Body of pancreas (tissue), 4 donors: ENCODE measurements around the gene ZNF189. TPM values are rescaled to one million over a fixed set of nuclear protein-coding genes. Genes with fewer than 3 reads are reported as not detected.

Experiments
- ATAC-seq: fragments of 150-250 bp; one replicate; pipeline ENCODE4 v1.9.1; 2016
- DNase-seq, 4 donors: peaks; one replicate each; pipeline ENCODE4 v3.0.0-alpha.2; 2019
- H3K27ac ChIP-seq, 4 donors: fragments of 200-600 bp; sonication (generic); 1 replicate in 3 of 4; 2 replicates in 1 of 4; pipeline versions ENCODE4 v1.5.1 to v1.6.1; 2016 to 2019; ENCODE audit warnings: mild to moderate bottlenecking in 1 of 4, mixed read lengths in 1 of 4, moderate library complexity in 1 of 4
- H3K27me3 ChIP-seq, 2 donors: fragments of 200-600 bp; sonication (generic); one replicate each; pipeline ENCODE4 v1.6.0; 2016; ENCODE audit warnings: mild to moderate bottlenecking in 1 of 2
- H3K36me3 ChIP-seq, 2 donors: fragments of 200-600 bp; sonication (generic); replicated peaks in 1 of 2; 2 replicates each; pipeline ENCODE4 v1.5.1; 2016; ENCODE audit warnings: low read depth in 2 of 2; ENCODE audit not compliant: insufficient read depth in 1 of 2
- H3K4me1 ChIP-seq: fragments of 200-600 bp; sonication (generic); one replicate; pipeline ENCODE4 v1.6.0; 2016
- H3K4me3 ChIP-seq, 2 donors: fragments of 200-600 bp; sonication (generic); 1 replicate in 1 of 2; 2 replicates in 1 of 2; pipeline ENCODE4 v1.5.1; 2016 to 2019
- H3K9me3 ChIP-seq, 3 donors: fragments of 200-600 bp; sonication (generic); 1 replicate in 2 of 3; 2 replicates in 1 of 3; pipeline ENCODE4 v1.5.1; 2016
- POLR2A ChIP-seq, 3 donors: fragments of 450-650 bp; IDR thresholded peaks; one replicate each; pipeline ENCODE4 v1.6.1; 2016; ENCODE audit warnings: antibody characterized with exemption in 3 of 3, mild to moderate bottlenecking in 2 of 3
- WGBS, 2 donors: methylation state at CpG; one replicate each; pipeline ENCODE4 v1.1.5; 2017; 5-methylcytosine and 5-hydroxymethylcytosine counted together
- intact Hi-C: fragments of 100-400 bp; cut with DNase I; formaldehyde crosslinking; loops from one replicate; pipeline ENCODE4 v1.15.1; 2023
- small RNA-seq: library from RNA; depleted of rRNA; stranded (forward); fragments of <200 nt; gene quantifications from one replicate; pipeline ENCODE3, GENCODE V24; 2016
- total RNA-seq, 2 donors: library from RNA; depleted of rRNA; stranded (reverse); fragments of >200 nt; gene quantifications; one replicate each; pipeline ENCODE4 v1.1.0, GENCODE V29; 2016
- TF ChIP-seq, protein P1 (sequence below), 7 experiments: fragments of 450-650 bp in 4 of 7; fragments of 200-600 bp in 3 of 7; sonication (generic) in 3 of 7; IDR thresholded peaks; one replicate each; pipeline ENCODE4 v1.5.1; 2016 to 2019; ENCODE audit warnings: antibody characterized with exemption in 7 of 7

ZNF189 gene
- total RNA-seq, 2 donors from 2014 or later: 25.1 to 25.2 TPM

DNA sequence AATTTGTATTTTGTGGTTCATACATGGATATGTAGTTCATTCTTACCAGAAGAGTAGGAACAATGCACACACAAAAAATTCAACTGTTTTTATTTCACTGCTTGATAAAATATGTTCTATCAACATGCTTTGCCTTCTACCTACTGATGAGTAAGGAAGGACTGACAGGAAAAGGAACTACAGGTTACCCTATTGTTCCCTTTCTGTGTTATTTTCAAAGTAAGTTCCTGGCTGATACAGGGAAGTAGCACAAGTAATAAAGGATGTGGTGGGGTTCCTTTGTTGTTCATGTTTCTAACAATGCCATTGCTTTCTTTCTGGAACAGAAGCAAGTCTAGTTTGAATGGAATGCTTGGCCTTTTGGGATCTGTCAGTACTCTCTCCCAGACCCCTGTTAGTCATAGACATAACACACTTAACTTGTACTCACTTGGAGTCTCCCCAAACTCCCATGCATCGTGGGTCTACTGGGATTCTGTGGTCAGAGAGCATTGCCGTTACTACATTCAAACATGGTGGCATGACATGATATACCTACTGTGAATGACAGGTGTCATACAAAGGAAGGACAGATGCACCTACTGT is 57.1 kb downstream of the ZNF189 start:
- no peaks in the 10 kb centered on the region for H3K9me3 ChIP-seq
- TF ChIP-seq, protein P1, sequence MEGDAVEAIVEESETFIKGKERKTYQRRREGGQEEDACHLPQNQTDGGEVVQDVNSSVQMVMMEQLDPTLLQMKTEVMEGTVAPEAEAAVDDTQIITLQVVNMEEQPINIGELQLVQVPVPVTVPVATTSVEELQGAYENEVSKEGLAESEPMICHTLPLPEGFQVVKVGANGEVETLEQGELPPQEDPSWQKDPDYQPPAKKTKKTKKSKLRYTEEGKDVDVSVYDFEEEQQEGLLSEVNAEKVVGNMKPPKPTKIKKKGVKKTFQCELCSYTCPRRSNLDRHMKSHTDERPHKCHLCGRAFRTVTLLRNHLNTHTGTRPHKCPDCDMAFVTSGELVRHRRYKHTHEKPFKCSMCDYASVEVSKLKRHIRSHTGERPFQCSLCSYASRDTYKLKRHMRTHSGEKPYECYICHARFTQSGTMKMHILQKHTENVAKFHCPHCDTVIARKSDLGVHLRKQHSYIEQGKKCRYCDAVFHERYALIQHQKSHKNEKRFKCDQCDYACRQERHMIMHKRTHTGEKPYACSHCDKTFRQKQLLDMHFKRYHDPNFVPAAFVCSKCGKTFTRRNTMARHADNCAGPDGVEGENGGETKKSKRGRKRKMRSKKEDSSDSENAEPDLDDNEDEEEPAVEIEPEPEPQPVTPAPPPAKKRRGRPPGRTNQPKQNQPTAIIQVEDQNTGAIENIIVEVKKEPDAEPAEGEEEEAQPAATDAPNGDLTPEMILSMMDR (IDR thresholded peaks at IDR 0.05): no peak
- TF ChIP-seq POLR2A (IDR thresholded peaks at IDR 0.05): no peak
- DNase-seq (no peak), ATAC-seq (no peak)
- H3K4me3 ChIP-seq: no peak overlapping the region
- intact Hi-C loops: loop anchor here (5.0 kb wide), 1 partner anchor 72 kb away; no protein-coding TSS in a partner anchor
- no peaks in the 10 kb centered on the region for H3K4me1 ChIP-seq
- WGBS, 2 donors: 59 to 84% methylated on average over 2 of the region's 2 CpGs
- no peak overlapping the region for H3K27ac ChIP-seq
- H3K27me3 ChIP-seq: no peaks in the 10 kb centered on the region
- H3K36me3 ChIP-seq: no peaks in the 10 kb centered on the region

DNA sequence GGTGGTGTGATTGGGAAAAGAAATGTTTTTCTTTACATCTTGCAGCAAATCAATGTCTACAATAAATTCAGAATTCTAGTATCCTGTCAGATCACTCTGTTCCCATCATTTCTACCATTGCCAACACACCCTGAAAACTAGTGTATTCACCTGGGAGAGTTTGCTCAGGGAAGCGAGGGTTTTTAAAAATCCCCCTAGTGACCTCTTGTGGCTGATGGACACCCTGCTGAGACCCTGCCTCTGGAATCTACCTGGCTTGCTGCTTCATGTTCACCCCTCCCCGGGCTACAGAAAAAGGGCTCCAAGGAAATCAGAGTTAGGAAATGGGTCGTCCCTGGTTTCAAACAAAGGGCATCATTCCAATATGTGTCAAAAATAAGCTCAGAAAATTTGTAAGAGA is 58.4 kb downstream of the ZNF189 start:
- Histone ChIP-seq H3K27me3 (no peaks in the 10 kb centered on the region), H3K4me3 (no peak overlapping the region), H3K36me3 (no peaks in the 10 kb centered on the region), H3K4me1 (no peaks in the 10 kb centered on the region), H3K9me3 (no peaks in the 10 kb centered on the region), H3K27ac (no peak overlapping the region)
- intact Hi-C loops: loop anchor here (5.0 kb wide), 1 partner anchor 70 kb away; no protein-coding TSS in a partner anchor
- TF ChIP-seq POLR2A (IDR thresholded peaks at IDR 0.05): no peak
- TF ChIP-seq, protein P1 (IDR thresholded peaks at IDR 0.05): peak in 4 of 7 experiments; percentile 4 to 30 (median 7)
- DNase-seq (no peak), ATAC-seq (no peak)
- 8 to 18% methylated on average over 3 of the region's 3 CpGs for WGBS, 2 donors

DNA sequence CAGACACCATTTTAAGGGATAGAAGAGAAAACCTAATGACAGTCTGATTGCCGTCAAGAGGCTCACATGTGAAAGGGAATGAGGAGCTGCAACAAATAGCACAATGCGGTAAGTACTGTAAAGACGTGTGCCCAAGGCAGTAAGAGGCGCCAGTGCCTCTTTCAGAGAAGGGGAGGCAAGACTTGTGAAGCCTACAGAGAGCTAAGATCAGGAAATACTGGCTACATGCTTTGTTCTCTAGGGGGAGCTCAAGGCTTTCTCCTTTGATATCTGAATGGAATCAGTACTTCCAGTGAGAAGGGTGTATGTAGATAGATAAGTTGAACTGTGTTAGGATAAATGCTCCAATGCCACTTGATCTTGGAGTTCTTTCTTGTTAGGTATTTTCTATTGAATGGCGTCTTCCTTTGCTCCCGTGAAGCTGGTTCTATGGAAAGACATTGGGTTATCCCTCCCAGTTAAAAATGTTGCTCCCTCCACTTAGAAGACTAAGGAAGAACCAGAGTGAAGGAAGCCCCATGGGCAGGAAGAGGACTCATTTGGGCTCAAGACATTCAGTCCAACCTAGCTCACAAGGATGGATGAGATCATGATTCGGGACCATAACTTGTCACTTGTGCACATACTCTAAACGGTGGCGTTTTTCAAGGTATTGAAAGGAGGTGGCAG is 60.4 kb downstream of the ZNF189 start:
- Histone ChIP-seq H3K4me3 (no peak overlapping the region), H3K27ac (no peak overlapping the region), H3K9me3 (no peaks in the 10 kb centered on the region), H3K27me3 (no peaks in the 10 kb centered on the region), H3K36me3 (no peaks in the 10 kb centered on the region), H3K4me1 (no peaks in the 10 kb centered on the region)
- intact Hi-C loops: loop anchor here (5.0 kb wide), 1 partner anchor 68 kb away; no protein-coding TSS in a partner anchor
- ATAC-seq: peak; percentile 97
- TF ChIP-seq POLR2A (IDR thresholded peaks at IDR 0.05): no peak
- TF ChIP-seq, protein P1 (IDR thresholded peaks at IDR 0.05): peak; percentile 51 to 87 (median 80)
- WGBS, 2 donors: 26% methylated on average over 9 of the region's 9 CpGs
- peak in 3 of 4 donors; percentile 26 to 69 (median 34) for DNase-seq

Small RNA genes lying within 50 kb of the gene (small RNA-seq; reads per million reads assigned to genes)
- not detected for gene AL353621.2

Other genes starting within 250 kb of the ZNF189 start
- 1 to 10 TPM; 1.0 to 2.6 TPM for gene BAAT, start 13.8 kb upstream of the ZNF189 start, total RNA-seq
- 1 to 10 TPM; 3.6 to 7.3 TPM for gene MRPL50, start 233 bp upstream of the ZNF189 start, total RNA-seq
- gene ALDOB, start 36.9 kb downstream of the ZNF189 start, total RNA-seq: 10 to 100 TPM; 23.4 to 86.6 TPM
- gene RNF20, start 135.0 kb downstream of the ZNF189 start, total RNA-seq: 10 to 100 TPM; 17.5 to 21.3 TPM
- not detected for gene PPP3R2, start 196.1 kb downstream of the ZNF189 start, total RNA-seq